Neuronal stem cell (in vitro differentiated cells): ENCODE data around the gene NUDT7. TPM values are rescaled to one million over a fixed set of nuclear protein-coding genes. Genes with fewer than 3 reads are reported as not detected.

Source experiments
- DNase-seq: peaks from one replicate; pipeline ENCODE4 v3.0.0-alpha.2; 2013; ENCODE audit warnings: low spot score
- H2AFZ ChIP-seq: one replicate; pipeline ENCODE4 v1.6.1; 2013; ENCODE audit warnings: mild to moderate bottlenecking, low read length, inconsistent platforms
- H2AK5ac ChIP-seq: 2 replicates; pipeline ENCODE4 v1.6.1; 2013; ENCODE audit warnings: low read depth, mild to moderate bottlenecking, inconsistent platforms, low read length, moderate library complexity, mixed read lengths
- H2BK120ac ChIP-seq: 2 replicates; pipeline ENCODE4 v1.6.1; 2013; ENCODE audit warnings: low read depth, mild to moderate bottlenecking, inconsistent platforms, low read length, moderate library complexity, mixed read lengths
- H2BK12ac ChIP-seq: one replicate; pipeline ENCODE4 v1.6.1; 2013; ENCODE audit warnings: low read length, inconsistent platforms
- H2BK15ac ChIP-seq: 2 replicates; pipeline ENCODE4 v1.6.1; 2013; ENCODE audit warnings: mild to moderate bottlenecking, low read length, inconsistent platforms, mixed read lengths
- H2BK5ac ChIP-seq: one replicate; pipeline ENCODE4 v1.6.1; 2013; ENCODE audit warnings: inconsistent platforms, mild to moderate bottlenecking, low read length, moderate library complexity
- H3K14ac ChIP-seq: one replicate; pipeline ENCODE4 v1.6.1; 2013; ENCODE audit warnings: low read length, inconsistent platforms
- H3K18ac ChIP-seq: 2 replicates; pipeline ENCODE4 v1.6.1; 2013; ENCODE audit warnings: low read length, inconsistent platforms
- H3K23ac ChIP-seq: 2 replicates; pipeline ENCODE4 v1.6.1; 2013; ENCODE audit warnings: low read depth, mild to moderate bottlenecking, mixed read lengths, low read length, inconsistent platforms; ENCODE audit not compliant: poor library complexity
- H3K27ac ChIP-seq: replicated peaks from 3 replicates; pipeline ENCODE4 v1.5.1; 2013; ENCODE audit warnings: low read length, inconsistent platforms
- H3K27me3 ChIP-seq, 3 experiments: 2 replicates each; pipeline ENCODE4 v1.6.1; 2013; ENCODE audit warnings: low read length in 3 of 3, mild to moderate bottlenecking in 2 of 3, inconsistent platforms in 1 of 3, low read depth in 1 of 3, mixed read lengths in 1 of 3, moderate library complexity in 1 of 3; ENCODE audit not compliant: control insufficient read depth in 3 of 3, insufficient read depth in 3 of 3
- H3K36me3 ChIP-seq, 2 donors: replicated peaks in 1 of 2; 2 replicates each; pipeline ENCODE4 v1.6.1; 2013; ENCODE audit warnings: low read length in 2 of 2; ENCODE audit not compliant: control insufficient read depth in 2 of 2, insufficient read depth in 2 of 2
- H3K4ac ChIP-seq: 2 replicates; pipeline ENCODE4 v1.6.1; 2013; ENCODE audit warnings: inconsistent platforms, mild to moderate bottlenecking, low read length, moderate library complexity
- H3K4me1 ChIP-seq, 2 donors: 1 replicate in 1 of 2; 2 replicates in 1 of 2; pipeline ENCODE4 v1.6.1; 2013; ENCODE audit warnings: low read length in 2 of 2, low read depth in 1 of 2; ENCODE audit not compliant: control insufficient read depth in 2 of 2, insufficient read depth in 1 of 2
- H3K4me2 ChIP-seq: one replicate; pipeline ENCODE4 v1.6.1; 2013; ENCODE audit warnings: mild to moderate bottlenecking, low read length, inconsistent platforms; ENCODE audit not compliant: insufficient read depth, poor library complexity, severe bottlenecking
- H3K4me3 ChIP-seq, 2 donors: 2 replicates each; pipeline ENCODE4 v1.5.1; 2013; ENCODE audit warnings: low read length in 2 of 2, mild to moderate bottlenecking in 2 of 2, inconsistent platforms in 1 of 2, moderate library complexity in 1 of 2
- H3K79me1 ChIP-seq: one replicate; pipeline ENCODE4 v1.6.1; 2013; ENCODE audit warnings: low read depth, mild to moderate bottlenecking, inconsistent platforms, low read length, moderate library complexity
- H3K9ac ChIP-seq: one replicate; pipeline ENCODE4 v1.6.1; 2013; ENCODE audit warnings: mild to moderate bottlenecking, low read depth, low read length, inconsistent platforms; ENCODE audit not compliant: poor library complexity
- H3K9me3 ChIP-seq, 2 donors: replicated peaks in 1 of 2; 2 replicates each; pipeline versions ENCODE3 to v1.6.1; 2013; ENCODE audit warnings: low read length in 2 of 2, mild to moderate bottlenecking in 2 of 2, inconsistent platforms in 1 of 2, low read depth in 1 of 2, mixed read lengths in 1 of 2, moderate library complexity in 1 of 2; ENCODE audit not compliant: control insufficient read depth in 2 of 2, insufficient read depth in 1 of 2
- H4K8ac ChIP-seq: one replicate; pipeline ENCODE4 v1.6.1; 2013; ENCODE audit warnings: low read depth, mild to moderate bottlenecking, inconsistent platforms, low read length, moderate library complexity
- H4K91ac ChIP-seq: one replicate; pipeline ENCODE4 v1.6.1; 2013; ENCODE audit warnings: low read length, low read depth, mild to moderate bottlenecking, inconsistent platforms; ENCODE audit not compliant: poor library complexity
- WGBS, 2 donors: extraction: QIAGEN DNeasy Blood & Tissue Kit; methylation state at CpG; one replicate each; pipeline ENCODE4 v1.1.7; 2013; ENCODE audit warnings: missing lambda C conversion rate in 2 of 2, mixed read lengths in 1 of 2; ENCODE audit not compliant: insufficient read length in 2 of 2, insufficient replicate concordance in 1 of 2; ENCODE audit errors: extremely low coverage in 2 of 2; 5-methylcytosine and 5-hydroxymethylcytosine counted together
- polyA plus RNA-seq, 2 experiments: library from polyadenylated mRNA; stranded (reverse); fragments of 200-250 nt; gene quantifications; one replicate each; pipeline ENCODE4 v1.2.3, GENCODE V29; 2013

The NUDT7 gene
- polyA plus RNA-seq (2013, experiment 1 of 2): 18.3 TPM
- 17.0 TPM for polyA plus RNA-seq (2013, experiment 2 of 2)

DNA sequence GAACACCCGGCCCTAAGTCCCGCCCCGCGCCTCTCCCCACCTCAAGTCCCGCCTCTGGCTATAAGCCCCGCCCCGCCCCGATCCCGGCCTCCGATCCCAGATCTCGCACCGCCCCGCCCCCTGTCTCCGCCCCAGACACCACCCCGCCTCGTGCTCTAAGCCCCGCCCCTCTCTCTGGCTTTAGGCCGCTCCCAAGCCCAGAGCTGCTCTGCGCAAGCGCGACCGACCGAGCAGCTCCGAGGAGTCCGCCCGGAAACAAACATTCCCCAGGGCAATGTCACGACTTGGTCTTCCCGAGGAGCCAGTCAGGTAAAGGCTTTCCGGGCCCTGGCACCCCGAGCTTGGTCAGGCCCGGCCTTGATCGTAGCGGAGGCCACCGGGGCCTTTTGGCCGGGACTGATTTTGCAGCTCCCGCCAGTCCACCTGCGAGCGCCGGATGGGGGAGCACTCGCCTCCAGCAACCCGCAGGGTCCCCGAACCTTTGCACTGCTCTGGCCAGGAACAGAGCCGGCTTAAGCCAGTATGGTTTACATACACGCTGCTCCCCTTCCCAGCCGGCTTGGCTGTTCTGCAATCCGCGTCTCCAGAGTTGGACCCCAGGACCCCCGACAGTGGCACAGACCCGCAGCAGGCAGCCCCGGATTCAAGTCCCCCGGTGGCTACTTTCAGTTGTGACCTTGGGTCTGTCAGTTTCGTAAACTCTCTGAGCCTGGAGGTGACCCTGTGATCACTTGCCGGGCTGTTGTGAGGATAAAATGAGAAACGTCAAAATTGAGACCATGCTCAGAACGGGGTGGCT is at the start of gene NUDT7:
Gene NUDT7, plus strand, starts transcription at position 206 of the 799 bp plus-strand sequence. Its CDS starts 69 bp downstream, at position 275.
- Histone ChIP-seq H2BK5ac (peak within 1 kb of the TSS; percentile 62), H3K4ac (no peak within 1 kb of the TSS), H3K4me3 (peak within 1 kb of the TSS; percentile 74 to 82), H2AK5ac (peak within 1 kb of the TSS; percentile 54), H3K9me3 (peaks cover 0 to 5% of the 10 kb centered on the region in 2 donors), H2BK15ac (peak within 1 kb of the TSS; percentile 80), H4K91ac (no peak within 1 kb of the TSS), H3K27me3 (no peaks in the 10 kb centered on the region), H3K14ac (no peak within 1 kb of the TSS), H3K23ac (peak within 1 kb of the TSS; percentile 92), H4K8ac (no peak within 1 kb of the TSS), H3K36me3 (no peaks in the 10 kb centered on the region), H2BK120ac (no peak within 1 kb of the TSS), H3K4me1 (peaks cover 2 to 6% of the 10 kb centered on the region in 2 donors), H2AFZ (peak within 1 kb of the TSS; percentile 99), H3K27ac (peak within 1 kb of the TSS; percentile 74), H2BK12ac (no peak within 1 kb of the TSS), H3K18ac (peak within 1 kb of the TSS; percentile 93), H3K9ac (peak within 1 kb of the TSS; percentile 72), H3K4me2 (peak within 1 kb of the TSS; percentile 83), H3K79me1 (no peaks in the 10 kb centered on the region)
- no CpG with 5 or more reads among the region's 55 CpGs for WGBS, 2 donors
- DNase-seq: peak; percentile 96

- Histone ChIP-seq H3K79me1 (no peaks in the 10 kb centered on the region), H2AFZ (peak overlapping the region; percentile 47), H3K36me3 (no peaks in the 10 kb centered on the region), H3K27me3 (peaks cover 0 to 4% (median 0%) of the 10 kb centered on the region in 3 experiments), H2AK5ac (no peak overlapping the region), H3K18ac (no peak overlapping the region), H3K14ac (no peak overlapping the region), H3K4me2 (no peak overlapping the region), H4K91ac (no peak overlapping the region), H2BK5ac (no peak overlapping the region), H3K4ac (no peak overlapping the region), H3K4me1 (no peaks in the 10 kb centered on the region), H3K23ac (no peak overlapping the region), H2BK120ac (no peak overlapping the region), H3K9ac (no peak overlapping the region), H3K4me3 (no peak overlapping the region), H3K27ac (no peak overlapping the region), H3K9me3 (no peaks in the 10 kb centered on the region), H2BK12ac (no peak overlapping the region), H2BK15ac (no peak overlapping the region), H4K8ac (no peak overlapping the region)
- WGBS, 2 donors: no CpG with 5 or more reads among the region's 4 CpGs
- DNase-seq: no peak
These were observed 47.4 kb upstream of the NUDT7 start for GRCh38 chr16:77674888-77675287.

DNA sequence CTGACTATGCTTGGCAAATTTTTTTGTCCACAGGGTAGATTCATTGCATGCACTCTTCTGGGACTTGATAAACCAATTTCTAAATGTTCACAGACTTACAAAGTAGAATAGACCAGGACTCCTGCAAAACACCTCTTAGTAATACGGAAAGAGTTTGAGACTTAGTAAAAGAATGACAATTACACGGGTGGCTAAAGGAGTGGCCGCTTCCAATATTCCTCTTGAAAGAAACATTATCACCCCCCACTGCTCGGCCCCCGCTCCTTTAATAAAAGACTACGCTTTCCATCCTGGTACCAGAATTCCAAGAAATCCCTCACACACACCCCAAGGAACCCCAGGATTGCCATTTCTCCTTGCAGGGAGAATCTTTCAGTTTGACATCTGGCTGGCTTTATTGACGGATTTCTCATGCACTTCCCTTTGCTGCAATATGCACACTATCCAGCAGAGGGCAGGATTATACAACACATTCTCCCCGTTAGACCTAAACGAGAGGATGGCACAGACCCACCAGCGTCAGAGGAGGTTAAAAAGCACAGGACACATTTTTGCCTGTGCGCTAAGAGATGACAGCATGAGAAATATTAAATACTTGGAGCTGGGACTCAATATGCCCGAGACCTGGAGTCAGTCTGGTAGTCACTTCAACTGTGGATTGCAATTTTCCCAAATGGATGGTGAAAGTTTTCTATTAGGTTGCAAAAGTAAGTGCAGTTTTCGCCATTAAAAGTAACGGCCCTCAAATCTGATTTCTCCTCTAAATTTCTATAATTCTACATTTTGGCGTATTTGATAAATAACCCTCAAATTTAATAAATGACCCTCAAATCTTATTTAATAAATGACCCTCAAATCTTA is 46.6 kb upstream of the NUDT7 start:
- H3K27me3 ChIP-seq: peaks cover 0 to 4% (median 0%) of the 10 kb centered on the region in 3 experiments
- no peak overlapping the region for H3K4me3 ChIP-seq
- H2AFZ ChIP-seq: peak overlapping the region; percentile 47
- H3K23ac ChIP-seq: no peak overlapping the region
- no peak overlapping the region for H2BK5ac ChIP-seq
- H3K4ac ChIP-seq: no peak overlapping the region
- no peak overlapping the region for H4K91ac ChIP-seq
- H3K79me1 ChIP-seq: no peaks in the 10 kb centered on the region
- DNase-seq: peak; percentile 87
- no peak overlapping the region for H3K18ac ChIP-seq
- H2AK5ac ChIP-seq: no peak overlapping the region
- H3K4me2 ChIP-seq: no peak overlapping the region
- no peak overlapping the region for H3K27ac ChIP-seq
- H3K4me1 ChIP-seq: no peaks in the 10 kb centered on the region
- H2BK12ac ChIP-seq: no peak overlapping the region
- no peaks in the 10 kb centered on the region for H3K9me3 ChIP-seq
- H3K9ac ChIP-seq: no peak overlapping the region
- H4K8ac ChIP-seq: no peak overlapping the region
- H2BK120ac ChIP-seq: no peak overlapping the region
- WGBS, 2 donors: no CpG with 5 or more reads among the region's 15 CpGs
- no peaks in the 10 kb centered on the region for H3K36me3 ChIP-seq
- H3K14ac ChIP-seq: no peak overlapping the region
- no peak overlapping the region for H2BK15ac ChIP-seq

- Histone ChIP-seq H3K9me3 (no peaks in the 10 kb centered on the region), H2BK5ac (no peak overlapping the region), H3K9ac (no peak overlapping the region), H3K18ac (no peak overlapping the region), H3K23ac (no peak overlapping the region), H3K4ac (no peak overlapping the region), H4K8ac (no peak overlapping the region), H2AK5ac (no peak overlapping the region), H2BK15ac (no peak overlapping the region), H3K4me2 (no peak overlapping the region), H3K79me1 (no peaks in the 10 kb centered on the region), H2BK120ac (no peak overlapping the region), H3K4me1 (peaks cover 0 to 2% of the 10 kb centered on the region in 2 donors), H3K36me3 (no peaks in the 10 kb centered on the region), H2BK12ac (no peak overlapping the region), H2AFZ (no peak overlapping the region), H3K4me3 (no peak overlapping the region), H3K27me3 (peaks cover 0 to 4% (median 0%) of the 10 kb centered on the region in 3 experiments), H3K27ac (no peak overlapping the region), H4K91ac (no peak overlapping the region), H3K14ac (no peak overlapping the region)
- WGBS, 2 donors: no CpG with 5 or more reads among the region's 4 CpGs
- DNase-seq: no peak
These were observed 45.2 kb upstream of the NUDT7 start for GRCh38 chr16:77677129-77677528.
